Loucy (cell line): Measurements from ENCODE around the gene GRIK2.

Experiments used
- EZH2phosphoT487 ChIP-seq: fragments of 200-600 bp; IDR thresholded peaks from 2 replicates; pipeline ENCODE4 v1.6.1; 2018; ENCODE audit warnings: antibody characterized with exemption, mild to moderate bottlenecking, moderate library complexity, borderline replicate concordance
- TF ChIP-seq, protein P1 (sequence below): fragments of 200-600 bp; sonication (generic); conservative IDR thresholded peaks from 2 replicates; pipeline ENCODE4 v1.5.1; 2014; ENCODE audit warnings: mild to moderate bottlenecking, antibody characterized with exemption, low read length

GRCh38 chr6:101811108-101811507 lies 417.6 kb downstream of the GRIK2 start:
- TF ChIP-seq, protein P1, sequence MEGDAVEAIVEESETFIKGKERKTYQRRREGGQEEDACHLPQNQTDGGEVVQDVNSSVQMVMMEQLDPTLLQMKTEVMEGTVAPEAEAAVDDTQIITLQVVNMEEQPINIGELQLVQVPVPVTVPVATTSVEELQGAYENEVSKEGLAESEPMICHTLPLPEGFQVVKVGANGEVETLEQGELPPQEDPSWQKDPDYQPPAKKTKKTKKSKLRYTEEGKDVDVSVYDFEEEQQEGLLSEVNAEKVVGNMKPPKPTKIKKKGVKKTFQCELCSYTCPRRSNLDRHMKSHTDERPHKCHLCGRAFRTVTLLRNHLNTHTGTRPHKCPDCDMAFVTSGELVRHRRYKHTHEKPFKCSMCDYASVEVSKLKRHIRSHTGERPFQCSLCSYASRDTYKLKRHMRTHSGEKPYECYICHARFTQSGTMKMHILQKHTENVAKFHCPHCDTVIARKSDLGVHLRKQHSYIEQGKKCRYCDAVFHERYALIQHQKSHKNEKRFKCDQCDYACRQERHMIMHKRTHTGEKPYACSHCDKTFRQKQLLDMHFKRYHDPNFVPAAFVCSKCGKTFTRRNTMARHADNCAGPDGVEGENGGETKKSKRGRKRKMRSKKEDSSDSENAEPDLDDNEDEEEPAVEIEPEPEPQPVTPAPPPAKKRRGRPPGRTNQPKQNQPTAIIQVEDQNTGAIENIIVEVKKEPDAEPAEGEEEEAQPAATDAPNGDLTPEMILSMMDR = no peak
- TF ChIP-seq EZH2phosphoT487 = no peak
